ENCODE measurements around the gene ADGRE2.

The ADGRE2 gene

DNA sequence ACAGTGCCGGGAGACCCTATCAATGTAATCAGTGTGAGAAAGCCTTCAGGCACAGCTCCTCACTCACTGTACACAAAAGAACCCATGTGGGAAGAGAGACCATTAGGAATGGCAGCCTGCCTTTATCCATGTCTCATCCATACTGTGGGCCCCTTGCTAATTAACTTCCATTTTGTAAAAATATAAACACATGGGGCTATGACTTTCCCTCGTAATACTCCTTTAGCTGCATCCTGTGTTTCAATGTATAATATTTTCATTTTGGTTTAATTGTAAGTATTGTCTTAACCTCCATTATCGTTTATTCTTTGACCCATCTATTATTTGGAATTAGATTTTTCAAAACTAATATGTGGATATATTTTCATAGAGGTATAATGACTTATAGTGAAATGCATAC, 59.2 kb downstream of the ADGRE2 start:
- ChIA-PET CTCF (no interaction called here), POLR2A (no interaction called here)
- no peak for DNase-seq (ENCODE audit: extremely low spot score)
- no peak for TF ChIP-seq ELF4 (IDR thresholded peaks at IDR 0.05)
- TF ChIP-seq LEF1 (IDR thresholded peaks at IDR 0.05; ENCODE audit: borderline replicate concordance) = no peak
- TF ChIP-seq CTBP1 (IDR thresholded peaks at IDR 0.05; ENCODE audit: borderline replicate concordance) = no peak
- no peak for TF ChIP-seq BHLHE40 (IDR thresholded peaks at IDR 0.05; ENCODE audit: borderline replicate concordance)
- TF ChIP-seq SUZ12 (IDR thresholded peaks at IDR 0.05) = no peak
- TF ChIP-seq, protein P1, sequence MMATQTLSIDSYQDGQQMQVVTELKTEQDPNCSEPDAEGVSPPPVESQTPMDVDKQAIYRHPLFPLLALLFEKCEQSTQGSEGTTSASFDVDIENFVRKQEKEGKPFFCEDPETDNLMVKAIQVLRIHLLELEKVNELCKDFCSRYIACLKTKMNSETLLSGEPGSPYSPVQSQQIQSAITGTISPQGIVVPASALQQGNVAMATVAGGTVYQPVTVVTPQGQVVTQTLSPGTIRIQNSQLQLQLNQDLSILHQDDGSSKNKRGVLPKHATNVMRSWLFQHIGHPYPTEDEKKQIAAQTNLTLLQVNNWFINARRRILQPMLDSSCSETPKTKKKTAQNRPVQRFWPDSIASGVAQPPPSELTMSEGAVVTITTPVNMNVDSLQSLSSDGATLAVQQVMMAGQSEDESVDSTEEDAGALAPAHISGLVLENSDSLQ (IDR thresholded peaks at IDR 0.05) = no peak
- TF ChIP-seq SP1 (IDR thresholded peaks at IDR 0.05) = no peak
- no peak for TF ChIP-seq FOXA1 (IDR thresholded peaks at IDR 0.05)
- TF ChIP-seq NFRKB (IDR thresholded peaks at IDR 0.05) = no peak
- no peak for TF ChIP-seq FOXK2 (IDR thresholded peaks at IDR 0.05)
- TF ChIP-seq HDGF (IDR thresholded peaks at IDR 0.05; ENCODE audit: borderline replicate concordance) = no peak
- no peak for TF ChIP-seq L3MBTL2 (conservative IDR thresholded peaks at IDR 0.05)
- no peak for TF ChIP-seq ARNT (IDR thresholded peaks at IDR 0.05)
- TF ChIP-seq FOXM1 (IDR thresholded peaks at IDR 0.05; ENCODE audit: borderline replicate concordance) = no peak
- TF ChIP-seq TARDBP (IDR thresholded peaks at IDR 0.05) = no peak
- TF ChIP-seq ZNF384 (IDR thresholded peaks at IDR 0.05) = no peak

DNA sequence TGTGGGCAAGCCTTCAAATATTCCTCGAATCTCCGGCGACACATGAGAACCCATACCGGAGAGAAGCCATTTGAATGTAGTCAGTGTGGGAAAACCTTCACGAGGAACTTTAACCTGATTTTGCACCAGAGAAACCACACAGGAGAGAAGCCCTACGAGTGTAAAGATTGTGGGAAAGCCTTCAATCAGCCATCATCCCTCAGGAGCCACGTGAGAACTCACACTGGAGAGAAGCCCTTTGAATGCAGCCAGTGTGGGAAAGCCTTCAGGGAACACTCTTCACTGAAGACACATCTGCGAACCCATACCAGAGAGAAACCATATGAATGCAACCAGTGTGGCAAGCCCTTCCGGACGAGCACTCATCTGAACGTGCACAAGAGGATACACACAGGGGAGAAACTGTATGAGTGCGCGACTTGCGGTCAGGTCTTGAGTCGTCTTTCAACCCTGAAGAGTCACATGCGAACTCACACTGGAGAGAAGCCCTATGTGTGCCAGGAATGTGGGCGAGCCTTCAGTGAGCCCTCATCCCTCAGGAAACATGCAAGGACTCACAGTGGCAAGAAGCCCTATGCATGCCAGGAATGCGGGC, 59.7 kb downstream of the ADGRE2 start:
- ChIA-PET POLR2A (no interaction called here), CTCF (no interaction called here)
- DNase-seq (ENCODE audit: extremely low spot score) = no peak
- no peak for TF ChIP-seq ZNF384 (IDR thresholded peaks at IDR 0.05)
- TF ChIP-seq, protein P1 (IDR thresholded peaks at IDR 0.05) = no peak
- no peak for TF ChIP-seq NFRKB (IDR thresholded peaks at IDR 0.05)
- no peak for TF ChIP-seq ARNT (IDR thresholded peaks at IDR 0.05)
- TF ChIP-seq LEF1 (IDR thresholded peaks at IDR 0.05; ENCODE audit: borderline replicate concordance) = no peak
- no peak for TF ChIP-seq SP1 (IDR thresholded peaks at IDR 0.05)
- no peak for TF ChIP-seq ELF4 (IDR thresholded peaks at IDR 0.05)
- no peak for TF ChIP-seq TARDBP (IDR thresholded peaks at IDR 0.05)
- no peak for TF ChIP-seq FOXA1 (IDR thresholded peaks at IDR 0.05)
- no peak for TF ChIP-seq BHLHE40 (IDR thresholded peaks at IDR 0.05; ENCODE audit: borderline replicate concordance)
- TF ChIP-seq FOXK2 (IDR thresholded peaks at IDR 0.05) = no peak

DNA sequence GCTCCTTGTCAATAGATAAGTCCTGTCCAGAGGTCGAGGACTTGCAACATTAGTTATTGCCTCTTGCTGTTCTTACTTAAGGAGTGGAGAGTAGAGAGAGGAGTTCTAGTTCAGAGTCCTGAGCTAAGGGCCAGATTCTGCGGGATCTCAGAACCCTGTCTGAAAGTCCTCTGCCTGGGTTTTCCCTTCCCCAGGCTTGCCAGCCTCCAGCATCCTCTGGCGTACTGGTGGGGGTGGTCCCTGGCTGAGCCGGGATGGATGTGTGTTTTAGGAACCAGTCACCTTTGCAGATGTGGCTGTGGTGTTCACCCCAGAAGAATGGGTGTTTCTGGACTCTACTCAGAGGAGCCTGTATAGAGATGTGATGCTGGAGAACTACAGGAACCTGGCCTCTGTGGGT, 62.5 kb downstream of the ADGRE2 start:
- ChIA-PET CTCF (no interaction called here), POLR2A (no interaction called here)
- TF ChIP-seq CTBP1 (IDR thresholded peaks at IDR 0.05; ENCODE audit: borderline replicate concordance) = no peak
- TF ChIP-seq ARNT (IDR thresholded peaks at IDR 0.05) = no peak
- no peak for TF ChIP-seq ZNF384 (IDR thresholded peaks at IDR 0.05)
- no peak for TF ChIP-seq TARDBP (IDR thresholded peaks at IDR 0.05)
- TF ChIP-seq HDGF (IDR thresholded peaks at IDR 0.05; ENCODE audit: borderline replicate concordance) = no peak
- DNase-seq (ENCODE audit: extremely low spot score) = no peak

DNA sequence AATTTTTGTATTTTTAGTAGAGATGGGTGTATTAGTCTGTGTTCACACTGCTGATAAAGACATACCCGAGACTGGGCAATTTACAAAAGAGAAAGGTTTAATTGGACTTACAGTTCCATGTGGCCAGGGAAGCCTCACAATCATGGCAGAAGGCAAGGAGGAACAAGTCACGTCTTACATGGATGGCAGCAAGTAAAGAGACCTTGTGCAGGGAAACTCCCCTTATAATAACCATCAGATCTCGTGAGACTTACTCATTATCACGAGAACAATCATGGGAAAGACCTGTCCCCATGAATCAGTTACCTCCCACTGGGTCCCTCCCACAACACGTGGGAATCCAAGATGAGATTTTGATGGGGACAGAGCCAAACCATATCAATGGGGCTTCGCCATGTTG, 73.9 kb downstream of the ADGRE2 start:
- ChIA-PET CTCF (no interaction called here), POLR2A (no interaction called here)
- TF ChIP-seq FOXM1 (IDR thresholded peaks at IDR 0.05; ENCODE audit: borderline replicate concordance) = no peak
- TF ChIP-seq SUZ12 (IDR thresholded peaks at IDR 0.05) = no peak
- TF ChIP-seq TARDBP (IDR thresholded peaks at IDR 0.05) = no peak
- TF ChIP-seq BHLHE40 (IDR thresholded peaks at IDR 0.05; ENCODE audit: borderline replicate concordance) = no peak
- no peak for TF ChIP-seq ARNT (IDR thresholded peaks at IDR 0.05)
- no peak for TF ChIP-seq ZNF384 (IDR thresholded peaks at IDR 0.05)
- no peak for TF ChIP-seq ELF4 (IDR thresholded peaks at IDR 0.05)
- TF ChIP-seq FOXA1 (IDR thresholded peaks at IDR 0.05) = no peak
- TF ChIP-seq LEF1 (IDR thresholded peaks at IDR 0.05; ENCODE audit: borderline replicate concordance) = no peak
- no peak for TF ChIP-seq NFRKB (IDR thresholded peaks at IDR 0.05)
- no peak for TF ChIP-seq L3MBTL2 (conservative IDR thresholded peaks at IDR 0.05)
- no peak for TF ChIP-seq SP1 (IDR thresholded peaks at IDR 0.05)
- no peak for TF ChIP-seq CTBP1 (IDR thresholded peaks at IDR 0.05; ENCODE audit: borderline replicate concordance)
- TF ChIP-seq, protein P1 (IDR thresholded peaks at IDR 0.05) = no peak
- no peak for TF ChIP-seq HDGF (IDR thresholded peaks at IDR 0.05; ENCODE audit: borderline replicate concordance)
- no peak for TF ChIP-seq FOXK2 (IDR thresholded peaks at IDR 0.05)
- no peak for DNase-seq (ENCODE audit: extremely low spot score)

DNA sequence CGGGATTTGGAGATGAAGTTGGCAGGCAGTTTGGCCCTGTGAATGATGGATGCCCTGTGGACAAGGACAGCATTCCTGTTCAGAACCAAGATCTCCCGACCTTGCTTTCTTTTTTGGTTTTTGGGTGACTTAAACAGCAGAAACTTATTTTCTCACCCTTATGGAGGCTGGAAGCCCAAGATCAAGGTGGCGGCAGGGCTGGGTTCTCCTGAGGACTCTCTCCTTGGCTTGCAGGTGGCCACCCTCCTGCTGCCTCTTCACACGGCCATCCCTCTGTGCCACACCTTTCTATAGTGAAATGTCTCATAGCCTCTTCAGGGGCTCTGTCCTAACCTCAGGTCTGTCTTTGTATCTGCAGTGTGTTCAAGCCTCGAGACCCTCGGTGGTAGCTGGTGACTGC, 74.5 kb downstream of the ADGRE2 start:
- POLR2A ChIA-PET = no interaction called here
- TF ChIP-seq FOXA1 (IDR thresholded peaks at IDR 0.05) (no peak), ZNF384 (IDR thresholded peaks at IDR 0.05) (no peak), SP1 (IDR thresholded peaks at IDR 0.05) (no peak), BHLHE40 (IDR thresholded peaks at IDR 0.05; ENCODE audit: borderline replicate concordance) (no peak), TARDBP (IDR thresholded peaks at IDR 0.05) (no peak), FOXM1 (IDR thresholded peaks at IDR 0.05; ENCODE audit: borderline replicate concordance) (no peak), CTBP1 (IDR thresholded peaks at IDR 0.05; ENCODE audit: borderline replicate concordance) (no peak)
- DNase-seq (ENCODE audit: extremely low spot score) = no peak
- CTCF ChIA-PET = no interaction called here

DNA sequence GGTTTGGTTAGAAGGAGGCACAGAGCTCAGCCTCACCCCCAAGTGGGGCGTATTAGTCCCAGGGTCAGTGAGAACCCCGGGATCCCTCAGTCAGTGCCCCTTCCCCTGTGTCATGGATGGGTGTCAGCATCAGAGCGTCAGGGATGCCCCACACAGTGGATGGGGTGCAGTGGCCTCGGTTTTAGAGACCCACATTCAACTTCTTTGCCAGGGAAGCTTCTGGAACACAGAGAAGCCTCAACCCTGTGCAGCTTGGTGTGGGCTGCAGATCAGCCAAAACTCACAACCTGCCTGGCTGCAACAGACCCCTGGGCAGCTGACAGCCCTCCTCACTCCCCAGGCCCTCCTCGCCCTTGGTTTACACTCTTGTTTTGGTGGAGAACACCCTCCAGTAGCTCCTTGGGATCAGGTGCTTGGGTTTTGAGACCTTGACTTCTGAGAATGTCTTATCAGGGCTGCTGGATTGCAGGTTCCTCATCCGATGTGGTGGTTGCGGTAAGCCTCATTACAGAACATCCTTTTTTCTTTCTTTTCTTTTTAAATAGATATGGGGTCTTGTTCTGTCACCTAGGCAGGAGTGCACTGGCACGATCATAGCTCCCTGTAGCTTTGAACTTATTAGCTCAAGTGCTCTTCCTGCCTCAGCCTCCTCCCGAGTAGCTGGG, 77.5 kb downstream of the ADGRE2 start:
- ChIA-PET CTCF (no interaction called here), POLR2A (interaction anchor here (1.3 kb wide), 1 partner anchor 11 kb away, joined by 5 read pairs; the partner anchor contains the start of gene ZNF333)
- TF ChIP-seq FOXA1 (IDR thresholded peaks at IDR 0.05) = no peak
- TF ChIP-seq ARNT (IDR thresholded peaks at IDR 0.05) = no peak
- TF ChIP-seq FOXK2 (IDR thresholded peaks at IDR 0.05) = no peak
- no peak for TF ChIP-seq LEF1 (IDR thresholded peaks at IDR 0.05; ENCODE audit: borderline replicate concordance)
- TF ChIP-seq, protein P1 (IDR thresholded peaks at IDR 0.05) = no peak
- TF ChIP-seq NFRKB (IDR thresholded peaks at IDR 0.05) = no peak
- TF ChIP-seq BHLHE40 (IDR thresholded peaks at IDR 0.05; ENCODE audit: borderline replicate concordance) = no peak
- TF ChIP-seq TARDBP (IDR thresholded peaks at IDR 0.05) = no peak
- no peak for TF ChIP-seq SUZ12 (IDR thresholded peaks at IDR 0.05)
- no peak for TF ChIP-seq SP1 (IDR thresholded peaks at IDR 0.05)
- TF ChIP-seq HDGF (IDR thresholded peaks at IDR 0.05; ENCODE audit: borderline replicate concordance) = no peak
- DNase-seq (ENCODE audit: extremely low spot score) = no peak

Measured in HEK293T (cell line).